HG02642 (cell line): ENCODE measurements around the gene CAPN5.
A peak's percentile ranks its signal among the peaks of the same experiment; 100 is the strongest.
"Not testable (repeated sequence)": the region's sequence is repeated elsewhere in the genome, so short reads cannot be mapped to it uniquely, and the experiment has no call there.

Experiments used
- ATAC-seq: cut with Tn5 transposase; IDR thresholded peaks from one replicate; pipeline ENCODE4 v1.9.1; 2021; ENCODE audit warnings: mild to moderate bottlenecking; ENCODE audit not compliant: unreplicated experiment, poor library complexity

Gene CAPN5

GRCh38 chr11:77066229-77067042, at the start of gene CAPN5:
Gene CAPN5 (plus strand): TSS chr11:77066971. CDS start chr11:77084887, 17,916 bp downstream.
- peak; percentile 89 for ATAC-seq

- not testable (repeated sequence) for ATAC-seq
Observed at GRCh38 chr11:77018396-77018924, 48.3 kb upstream of the CAPN5 start.

GRCh38 chr11:77019976-77020595, 46.7 kb upstream of the CAPN5 start:
- ATAC-seq, result no peak

- ATAC-seq, result no peak
Observed at GRCh38 chr11:77020734-77021133, 46.0 kb upstream of the CAPN5 start.

- ATAC-seq, result no peak
Observed at GRCh38 chr11:77024745-77025144, 42.0 kb upstream of the CAPN5 start.

- no peak for ATAC-seq
Observed at GRCh38 chr11:77026221-77026620, 40.5 kb upstream of the CAPN5 start.

- ATAC-seq, result no peak
Observed at GRCh38 chr11:77026743-77027142, 40.0 kb upstream of the CAPN5 start.

- ATAC-seq, result no peak
Observed at GRCh38 chr11:77027275-77027674, 39.5 kb upstream of the CAPN5 start.

GRCh38 chr11:77029829-77030228, 36.9 kb upstream of the CAPN5 start:
- no peak for ATAC-seq

GRCh38 chr11:77030834-77031414, 35.8 kb upstream of the CAPN5 start:
- ATAC-seq, result no peak

GRCh38 chr11:77031599-77031998, 35.2 kb upstream of the CAPN5 start:
- no peak for ATAC-seq

GRCh38 chr11:77035039-77035438, 31.7 kb upstream of the CAPN5 start:
- no peak for ATAC-seq

- ATAC-seq, result no peak
Observed at GRCh38 chr11:77035580-77035979, 31.2 kb upstream of the CAPN5 start.

- no peak for ATAC-seq
Observed at GRCh38 chr11:77036398-77036797, 30.4 kb upstream of the CAPN5 start.

GRCh38 chr11:77037057-77037456, 29.7 kb upstream of the CAPN5 start:
- no peak for ATAC-seq

GRCh38 chr11:77038029-77038824, 28.5 kb upstream of the CAPN5 start:
- no peak for ATAC-seq

- no peak for ATAC-seq
Observed at GRCh38 chr11:77038825-77039326, 27.9 kb upstream of the CAPN5 start.

- no peak for ATAC-seq
Observed at GRCh38 chr11:77039491-77040400, 27.0 kb upstream of the CAPN5 start.

GRCh38 chr11:77040401-77040777, 26.4 kb upstream of the CAPN5 start:
- no peak for ATAC-seq
